ENCODE measurements around the gene SPSB1. TPM values are rescaled to one million over a fixed set of nuclear protein-coding genes. Genes with fewer than 3 reads are reported as not detected.
A peak's percentile ranks its signal among the peaks of the same experiment; 100 is the strongest.

Gene SPSB1
- total RNA-seq, 4 donors from 2014 or later: 28.3 to 49.2 (median 42.1) TPM

DNA sequence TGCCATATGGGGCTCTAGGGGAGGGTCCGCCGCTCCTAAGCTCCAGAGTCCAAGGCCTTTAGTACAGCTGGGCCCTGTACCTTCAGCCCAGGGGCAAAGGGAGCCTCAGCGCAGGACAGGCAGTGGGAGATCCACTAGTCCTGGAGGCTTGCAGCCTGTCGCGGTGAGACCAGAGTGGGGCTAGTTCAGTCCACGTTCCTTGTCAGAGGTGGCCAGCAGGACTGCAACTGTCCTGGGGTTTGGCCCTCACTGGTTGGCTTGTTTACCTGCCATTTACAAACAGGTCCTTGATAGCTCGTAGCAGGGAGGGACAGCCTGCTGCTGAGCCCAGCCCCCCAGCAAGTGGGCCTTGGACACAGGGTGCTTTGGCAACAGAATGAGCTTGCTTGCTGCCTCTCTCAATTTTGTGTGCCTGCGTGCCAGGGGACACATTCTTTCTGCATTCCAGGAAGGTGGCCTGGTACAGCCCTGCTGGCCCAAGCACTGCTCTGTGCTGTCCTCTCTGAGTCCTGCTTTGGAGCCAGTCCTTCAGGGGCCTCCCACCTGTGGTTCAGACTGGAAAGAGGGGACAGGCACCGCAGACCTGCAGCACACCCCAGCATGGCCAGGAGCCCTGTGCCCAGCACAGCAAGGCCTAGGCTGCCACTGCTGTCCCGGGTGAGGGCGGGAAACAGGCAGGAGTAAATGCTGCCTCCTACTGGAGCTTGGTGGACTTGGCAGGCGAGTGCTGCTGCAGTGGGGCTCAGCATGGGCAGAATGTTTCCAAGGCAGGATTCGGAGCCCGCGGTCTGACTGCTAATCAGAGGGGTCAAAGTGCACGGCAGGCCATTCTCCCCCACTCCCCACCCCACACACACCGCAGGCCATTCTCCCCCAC, 42.9 kb upstream of the SPSB1 start:
- whole genome bisulfite sequencing: 59% methylated on average over 12 of the region's 17 CpGs
- DNase-seq (ENCODE audit: low spot score in 2 of 2): peak in 1 of 2 donors; percentile 67

DNA sequence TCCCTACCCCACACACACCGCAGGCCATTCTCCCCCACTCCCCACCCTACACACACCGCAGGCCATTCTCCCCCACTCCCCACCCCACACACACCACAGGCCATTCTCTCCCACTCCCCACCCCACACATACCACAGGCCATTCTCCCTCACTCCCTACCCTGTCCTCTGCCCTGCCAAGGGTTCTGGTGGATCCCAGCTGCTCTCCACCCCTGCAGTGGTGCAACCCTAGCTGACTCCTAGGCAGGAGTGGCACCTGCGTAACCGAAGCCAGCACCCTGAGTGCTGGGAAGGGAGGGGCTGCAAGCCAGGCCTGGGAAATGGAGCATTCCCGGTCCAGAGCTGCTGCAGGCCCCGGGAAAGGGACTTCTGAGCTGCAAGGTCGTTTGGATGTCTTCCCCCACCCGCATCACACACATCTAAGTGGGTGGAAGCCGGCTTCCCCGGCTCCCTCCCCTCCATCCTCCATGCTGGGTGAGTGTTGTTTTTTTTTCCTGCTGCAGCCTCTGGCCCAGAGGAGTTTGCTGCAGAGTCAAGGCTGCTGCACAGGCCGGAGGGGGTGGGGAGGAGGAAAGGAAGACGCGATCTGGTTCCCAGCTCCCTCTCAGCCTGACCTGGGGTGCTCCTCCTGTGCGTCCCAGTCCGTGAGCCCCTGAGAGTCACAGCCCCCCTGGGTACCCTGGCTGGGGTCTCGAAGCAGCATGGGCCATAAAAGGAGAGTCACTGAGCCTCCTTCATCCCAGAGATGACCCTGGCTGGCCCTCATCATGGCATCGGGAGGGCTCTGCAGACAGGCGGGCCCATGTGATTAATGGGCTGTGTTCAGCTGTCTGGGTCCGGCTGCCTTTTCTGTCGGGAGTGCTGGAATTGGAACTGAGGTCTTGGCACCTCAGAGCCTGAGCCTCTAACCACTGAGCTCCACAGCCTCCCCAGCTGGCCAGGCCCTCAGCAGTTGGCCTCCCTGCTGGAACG, 42.0 kb upstream of the SPSB1 start:
- Histone ChIP-seq H3K27me3 (no peaks in the 10 kb centered on the region), H3K27ac (peak overlapping the region; percentile 73), H3K4me3 (peak overlapping the region; percentile 35), H3K9me3 (no peaks in the 10 kb centered on the region), H3K4me1 (peaks cover 67% of the 10 kb centered on the region), H3K36me3 (peaks cover 21% of the 10 kb centered on the region)
- WGBS: 52% methylated on average over 5 of the region's 21 CpGs
- no peak for DNase-seq (ENCODE audit: low spot score in 2 of 2)
- no peak for TF ChIP-seq CTCF (IDR thresholded peaks at IDR 0.05)
- no peak for TF ChIP-seq EP300 (IDR thresholded peaks at IDR 0.05)
- peak in 1 of 3 donors; percentile 24 for TF ChIP-seq POLR2AphosphoS5 (IDR thresholded peaks at IDR 0.05)
- TF ChIP-seq POLR2A (IDR thresholded peaks at IDR 0.05): no peak

More for the DNA sequence above, 42.9 kb upstream of the SPSB1 start:
- peak overlapping the region; percentile 35 for H3K4me3 ChIP-seq
- peaks cover 76% of the 10 kb centered on the region for H3K4me1 ChIP-seq
- no peaks in the 10 kb centered on the region for H3K9me3 ChIP-seq
- TF ChIP-seq CTCF (IDR thresholded peaks at IDR 0.05) (peak; percentile 36 to 50), EP300 (IDR thresholded peaks at IDR 0.05) (no peak)
- peaks cover 26% of the 10 kb centered on the region for H3K36me3 ChIP-seq
- H3K27ac ChIP-seq: peak overlapping the region; percentile 73
- H3K27me3 ChIP-seq: no peaks in the 10 kb centered on the region

DNA sequence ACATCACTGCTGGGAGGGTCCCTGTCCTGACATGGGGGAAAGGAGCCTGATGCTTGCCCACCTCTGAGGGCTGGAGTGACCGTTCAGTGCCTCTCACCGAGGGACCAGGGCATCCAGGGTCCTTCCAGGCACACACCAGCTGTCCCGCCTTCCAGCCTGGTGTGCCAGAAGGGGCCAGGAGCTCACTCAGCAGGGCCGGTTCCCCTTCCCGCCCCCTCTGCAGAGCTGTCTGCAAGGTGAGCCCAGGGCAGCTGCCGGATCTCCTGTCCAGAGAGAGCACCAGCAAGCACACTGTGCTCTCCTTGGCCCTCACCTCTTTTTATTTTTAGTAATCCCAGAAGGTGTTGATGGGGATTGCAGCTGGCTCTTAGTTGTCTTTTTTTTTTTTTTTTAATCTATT, 41.2 kb upstream of the SPSB1 start:
- Histone ChIP-seq H3K4me1 (peaks cover 59% of the 10 kb centered on the region), H3K4me3 (peak overlapping the region; percentile 35), H3K9me3 (no peaks in the 10 kb centered on the region), H3K27me3 (no peaks in the 10 kb centered on the region), H3K36me3 (peaks cover 22% of the 10 kb centered on the region), H3K27ac (peak overlapping the region; percentile 73)
- TF ChIP-seq POLR2A (IDR thresholded peaks at IDR 0.05) (no peak), CTCF (IDR thresholded peaks at IDR 0.05) (no peak), EP300 (IDR thresholded peaks at IDR 0.05) (no peak), POLR2AphosphoS5 (IDR thresholded peaks at IDR 0.05) (no peak)
- no peak for DNase-seq (ENCODE audit: low spot score in 2 of 2)
- 23% methylated on average over 5 of the region's 6 CpGs for WGBS

DNA sequence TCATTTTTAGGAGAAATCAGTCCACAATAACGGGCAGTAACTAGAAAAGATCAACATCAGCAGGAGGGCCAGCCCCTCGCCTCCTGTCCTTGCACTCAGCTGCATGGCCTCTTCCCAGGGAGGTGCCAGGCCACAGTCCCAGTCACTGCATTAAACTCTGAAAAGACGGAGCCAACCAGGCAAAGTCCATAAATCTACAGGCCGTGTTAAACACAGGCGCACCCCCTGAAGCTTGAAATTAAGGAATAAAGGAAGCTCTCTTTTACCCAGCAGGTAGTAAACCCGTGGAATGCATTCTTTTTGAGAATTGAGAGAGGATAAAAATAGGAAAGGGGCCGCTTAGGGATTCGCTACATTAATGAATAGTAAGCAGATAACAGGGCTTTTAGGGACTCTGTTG, 39.7 kb upstream of the SPSB1 start:
- H3K27me3 ChIP-seq: no peaks in the 10 kb centered on the region
- TF ChIP-seq CTCF (IDR thresholded peaks at IDR 0.05): no peak
- TF ChIP-seq POLR2AphosphoS5 (IDR thresholded peaks at IDR 0.05): no peak
- no peak for TF ChIP-seq POLR2A (IDR thresholded peaks at IDR 0.05)
- TF ChIP-seq EP300 (IDR thresholded peaks at IDR 0.05): no peak
- H3K4me3 ChIP-seq: no peak overlapping the region
- WGBS: 72% methylated on average over 8 of the region's 8 CpGs
- H3K36me3 ChIP-seq: peaks cover 21% of the 10 kb centered on the region
- no peak for DNase-seq (ENCODE audit: low spot score in 2 of 2)
- peaks cover 46% of the 10 kb centered on the region for H3K4me1 ChIP-seq
- H3K27ac ChIP-seq: no peak overlapping the region
- no peaks in the 10 kb centered on the region for H3K9me3 ChIP-seq
